GM10266 (cell line): ENCODE data around the gene FSHR.

Source experiments
- DNase-seq: peaks from one replicate; pipeline ENCODE4 v3.0.0; 2012; ENCODE audit errors: extremely low spot score
- CTCF ChIP-seq: IDR thresholded peaks from 2 replicates; pipeline ENCODE4 v1.5.1; 2012; ENCODE audit warnings: mild to moderate bottlenecking, low read depth; ENCODE audit not compliant: control insufficient read depth, insufficient read depth; ENCODE audit errors: missing control alignments

FSHR gene

GRCh38 chr2:49177194-49177593 lies 22.9 kb upstream of the FSHR start:
- TF ChIP-seq CTCF: no peak
- no peak for DNase-seq

- no peak for DNase-seq
- TF ChIP-seq CTCF: no peak
These were observed 21.5 kb upstream of the FSHR start for GRCh38 chr2:49175831-49176230.

GRCh38 chr2:49174750-49175149 lies 20.4 kb upstream of the FSHR start:
- DNase-seq: no peak

GRCh38 chr2:49167131-49167530 lies 12.8 kb upstream of the FSHR start:
- TF ChIP-seq CTCF: no peak
- no peak for DNase-seq

More at GRCh38 chr2:49174750-49175149, 20.4 kb upstream of the FSHR start:
- no peak for TF ChIP-seq CTCF

GRCh38 chr2:49165662-49166061 lies 11.3 kb upstream of the FSHR start:
- TF ChIP-seq CTCF: no peak
- no peak for DNase-seq

- DNase-seq: no peak
- no peak for TF ChIP-seq CTCF
These were observed 10.4 kb upstream of the FSHR start for GRCh38 chr2:49164729-49165128.

GRCh38 chr2:49162151-49162550 lies 7.8 kb upstream of the FSHR start:
- no peak for TF ChIP-seq CTCF
- DNase-seq: no peak
